HepG2 (cell line): ENCODE results near the gene AGAP3. TPM values are rescaled to one million over a fixed set of nuclear protein-coding genes. Genes with fewer than 3 reads are reported as not detected.

Experiments
- AGO2 ChIP-seq: fragments of 200-400 bp; formaldehyde crosslinking; optimal IDR thresholded peaks from 2 replicates; pipeline ENCODE3; 2017; ENCODE audit warnings: mild to moderate bottlenecking, low read depth, low read length, moderate library complexity
- AKAP8 ChIP-seq: sonication (generic); formaldehyde crosslinking; IDR thresholded peaks from 2 replicates; pipeline ENCODE4 v1.5.1; 2020; ENCODE audit warnings: mild to moderate bottlenecking, missing genetic modification reagents
- BCL6 ChIP-seq: IDR thresholded peaks from 2 replicates; pipeline ENCODE4 v1.6.1; 2016; ENCODE audit warnings: missing genetic modification reagents, missing compliant biosample characterization
- ELF3 ChIP-seq: IDR thresholded peaks from 2 replicates; pipeline ENCODE4 v1.6.1; 2016; ENCODE audit warnings: missing genetic modification reagents, missing compliant biosample characterization
- HDAC2 ChIP-seq: sonication (generic); formaldehyde crosslinking; IDR thresholded peaks from 2 replicates; pipeline ENCODE4 v1.4.0; 2020; ENCODE audit warnings: missing genetic modification reagents
- LBX2 ChIP-seq: sonication (generic); formaldehyde crosslinking; IDR thresholded peaks from 2 replicates; pipeline ENCODE4 v1.5.0; 2020; ENCODE audit warnings: missing genetic modification reagents, mild to moderate bottlenecking, borderline replicate concordance
- MTF1 ChIP-seq: sonication (generic); formaldehyde crosslinking; IDR thresholded peaks from 2 replicates; pipeline ENCODE4 v1.5.0; 2020; ENCODE audit warnings: missing genetic modification reagents
- POGK ChIP-seq: sonication (generic); formaldehyde crosslinking; conservative IDR thresholded peaks from 2 replicates; pipeline ENCODE4 v1.8.0; 2022; ENCODE audit warnings: mild to moderate bottlenecking, moderate library complexity, missing genetic modification reagents
- POLR2AphosphoS5 ChIP-seq: IDR thresholded peaks from 2 replicates; pipeline ENCODE4 v1.6.1; 2012; ENCODE audit warnings: low read depth, low read length
- SAP130 ChIP-seq: IDR thresholded peaks from 2 replicates; pipeline ENCODE4 v1.6.1; 2016; ENCODE audit warnings: low read depth
- SKIL ChIP-seq: sonication (generic); formaldehyde crosslinking; IDR thresholded peaks from 2 replicates; pipeline ENCODE4 v1.8.0; 2022; ENCODE audit warnings: missing genetic modification reagents, mild to moderate bottlenecking, moderate library complexity, borderline replicate concordance
- SOX5 ChIP-seq: IDR thresholded peaks from 2 replicates; pipeline ENCODE4 v1.6.1; 2016; ENCODE audit warnings: borderline replicate concordance
- SRY ChIP-seq: sonication (generic); formaldehyde crosslinking; IDR thresholded peaks from 2 replicates; pipeline ENCODE4 v1.8.0; 2022; ENCODE audit warnings: mild to moderate bottlenecking, missing genetic modification reagents
- TCF12 ChIP-seq, 2 experiments: fragments of 450-650 bp in 1 of 2; sonication (generic) in 1 of 2; formaldehyde crosslinking in 1 of 2; IDR thresholded peaks; 2 replicates each; pipeline versions ENCODE4 v1.6.1 to v1.8.0; 2017 to 2022; ENCODE audit warnings: antibody characterized with exemption in 1 of 2, mild to moderate bottlenecking in 1 of 2, missing genetic modification reagents in 1 of 2, moderate library complexity in 1 of 2
- THYN1 ChIP-seq: sonication (generic); formaldehyde crosslinking; IDR thresholded peaks from 2 replicates; pipeline ENCODE4 v1.8.1; 2023; ENCODE audit warnings: low read depth, mild to moderate bottlenecking, moderate library complexity, missing genetic modification reagents, borderline replicate concordance
- ZNF18 ChIP-seq: sonication (generic); formaldehyde crosslinking; IDR thresholded peaks from 2 replicates; pipeline ENCODE4 v1.8.0; 2022; ENCODE audit warnings: mild to moderate bottlenecking, missing genetic modification reagents; ENCODE audit not compliant: insufficient replicate concordance
- ZNF605 ChIP-seq: sonication (generic); formaldehyde crosslinking; IDR thresholded peaks from 2 replicates; pipeline ENCODE4 v1.8.0; 2022; ENCODE audit warnings: mild to moderate bottlenecking, missing genetic modification reagents
- polyA plus RNA-seq, 8 experiments: library from polyadenylated mRNA; depleted of rRNA in 3 of 8; stranded (reverse) in 7 of 8; unstranded in 1 of 8; fragments of >200 nt; fragmentation: Illumina TruSeq in 4 of 8; extraction: Trizol in 4 of 8; gene quantifications; 2 replicates each; pipeline versions ENCODE4 v1.2.1 to v1.2.3, GENCODE V29; 2011 to 2016; ENCODE audit warnings: low read depth in 4 of 8, missing spikeins in 1 of 8, mixed read lengths in 1 of 8; ENCODE audit not compliant: insufficient read depth in 1 of 8
- total RNA-seq, 5 experiments: library from RNA; depleted of rRNA; stranded (reverse); fragments of >200 nt; fragmentation: Illumina TruSeq; extraction: Trizol; gene quantifications; 2 replicates each; pipeline ENCODE4 v1.2.3, GENCODE V29; 2016; ENCODE audit warnings: low read depth in 1 of 5
- TF ChIP-seq, protein P1 (sequence below): sonication (generic); IDR thresholded peaks from 2 replicates; pipeline ENCODE4 v1.6.1; 2016; ENCODE audit warnings: low read depth, borderline replicate concordance
- TF ChIP-seq, protein P2 (sequence below): IDR thresholded peaks from 2 replicates; pipeline ENCODE4 v1.6.1; 2016; ENCODE audit warnings: low read depth

AGAP3 gene
- total and polyA plus RNA-seq, 2 of the 13 experiments (the other 11 are each of a cell fraction or from before 2014, with no cell fraction given): 31.3 to 61.4 TPM

DNA sequence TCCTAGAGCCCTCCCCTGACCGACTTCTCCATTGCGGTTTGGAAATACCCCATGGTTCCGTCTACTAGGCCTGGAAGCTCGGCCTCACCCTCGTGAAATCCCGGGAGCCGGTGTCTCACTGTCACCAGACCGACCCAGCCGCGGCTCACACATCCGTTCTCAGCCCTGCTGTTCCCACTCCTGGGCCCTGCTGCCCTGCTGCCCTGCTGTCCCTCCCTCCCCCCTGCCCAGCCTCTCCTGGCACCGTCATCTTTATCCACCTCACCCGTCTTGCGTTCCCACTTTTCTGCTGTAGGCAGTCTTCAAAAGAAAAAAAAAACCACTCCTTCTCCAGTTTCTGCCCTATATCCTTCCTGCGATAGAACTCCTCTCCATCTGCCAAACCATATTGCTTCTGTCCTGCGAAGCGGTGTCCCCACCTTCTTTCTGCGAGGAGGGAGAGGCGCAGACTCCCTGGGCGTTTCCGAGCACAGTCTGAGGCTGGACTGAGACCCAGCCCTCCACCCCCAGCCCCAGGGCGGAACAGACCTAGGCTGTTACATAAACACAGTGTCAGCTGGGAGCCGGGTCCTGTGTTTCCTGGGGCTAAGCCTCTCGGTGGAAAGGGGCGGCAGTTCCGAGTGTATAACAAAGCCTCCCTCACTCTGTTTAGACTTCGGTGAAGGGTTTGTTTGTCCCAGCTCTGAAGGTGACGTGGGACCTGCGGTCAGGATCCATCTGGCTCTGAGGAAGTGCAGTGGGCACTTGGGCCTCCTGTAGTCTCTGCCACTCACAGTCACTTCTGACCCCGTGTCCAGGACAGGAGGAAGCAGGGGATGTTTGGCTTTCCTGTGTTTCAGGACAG is 2.8 kb downstream of the AGAP3 start (continued):
- TF ChIP-seq MTF1 (no peak), ZNF605 (peak; percentile 52; the same call in 1 of the 2 replicates), TCF12 (IDR thresholded peaks at IDR 0.05) (no peak), TCF12 (CRISPR knock-in tag; IDR thresholded peaks at IDR 0.05) (no peak), SOX5 (peak; percentile 58; the same call in 1 of the 2 replicates), POGK (CRISPR knock-in tag) (no peak), POLR2AphosphoS5 (no peak), ELF3 (CRISPR knock-in tag) (peak; percentile 70), THYN1 (CRISPR knock-in tag) (no peak), ZNF18 (no peak), BCL6 (CRISPR knock-in tag) (peak; percentile 25; the same call in 1 of the 2 replicates), SAP130 (peak; percentile 90), AKAP8 (CRISPR knock-in tag) (peak; percentile 76; the same call in 1 of the 2 replicates), SKIL (CRISPR knock-in tag) (peak; percentile 58; the same call in 1 of the 2 replicates), AGO2 (peak; percentile 28), LBX2 (CRISPR knock-in tag) (no peak), HDAC2 (CRISPR knock-in tag) (no peak), SRY (CRISPR knock-in tag) (no peak)
- TF ChIP-seq, protein P1, sequence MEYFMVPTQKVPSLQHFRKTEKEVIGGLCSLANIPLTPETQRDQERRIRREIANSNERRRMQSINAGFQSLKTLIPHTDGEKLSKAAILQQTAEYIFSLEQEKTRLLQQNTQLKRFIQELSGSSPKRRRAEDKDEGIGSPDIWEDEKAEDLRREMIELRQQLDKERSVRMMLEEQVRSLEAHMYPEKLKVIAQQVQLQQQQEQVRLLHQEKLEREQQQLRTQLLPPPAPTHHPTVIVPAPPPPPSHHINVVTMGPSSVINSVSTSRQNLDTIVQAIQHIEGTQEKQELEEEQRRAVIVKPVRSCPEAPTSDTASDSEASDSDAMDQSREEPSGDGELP: peak; percentile 98
- TF ChIP-seq, protein P2, sequence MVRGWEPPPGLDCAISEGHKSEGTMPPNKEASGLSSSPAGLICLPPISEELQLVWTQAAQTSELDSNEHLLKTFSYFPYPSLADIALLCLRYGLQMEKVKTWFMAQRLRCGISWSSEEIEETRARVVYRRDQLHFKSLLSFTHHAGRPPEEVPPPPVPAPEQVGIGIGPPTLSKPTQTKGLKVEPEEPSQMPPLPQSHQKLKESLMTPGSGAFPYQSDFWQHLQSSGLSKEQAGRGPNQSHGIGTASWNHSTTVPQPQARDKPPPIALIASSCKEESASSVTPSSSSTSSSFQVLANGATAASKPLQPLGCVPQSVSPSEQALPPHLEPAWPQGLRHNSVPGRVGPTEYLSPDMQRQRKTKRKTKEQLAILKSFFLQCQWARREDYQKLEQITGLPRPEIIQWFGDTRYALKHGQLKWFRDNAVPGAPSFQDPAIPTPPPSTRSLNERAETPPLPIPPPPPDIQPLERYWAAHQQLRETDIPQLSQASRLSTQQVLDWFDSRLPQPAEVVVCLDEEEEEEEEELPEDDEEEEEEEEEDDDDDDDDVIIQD: peak; percentile 19; the same call in 1 of the 2 replicates
